ENCODE results near the gene GALE.

DNA sequence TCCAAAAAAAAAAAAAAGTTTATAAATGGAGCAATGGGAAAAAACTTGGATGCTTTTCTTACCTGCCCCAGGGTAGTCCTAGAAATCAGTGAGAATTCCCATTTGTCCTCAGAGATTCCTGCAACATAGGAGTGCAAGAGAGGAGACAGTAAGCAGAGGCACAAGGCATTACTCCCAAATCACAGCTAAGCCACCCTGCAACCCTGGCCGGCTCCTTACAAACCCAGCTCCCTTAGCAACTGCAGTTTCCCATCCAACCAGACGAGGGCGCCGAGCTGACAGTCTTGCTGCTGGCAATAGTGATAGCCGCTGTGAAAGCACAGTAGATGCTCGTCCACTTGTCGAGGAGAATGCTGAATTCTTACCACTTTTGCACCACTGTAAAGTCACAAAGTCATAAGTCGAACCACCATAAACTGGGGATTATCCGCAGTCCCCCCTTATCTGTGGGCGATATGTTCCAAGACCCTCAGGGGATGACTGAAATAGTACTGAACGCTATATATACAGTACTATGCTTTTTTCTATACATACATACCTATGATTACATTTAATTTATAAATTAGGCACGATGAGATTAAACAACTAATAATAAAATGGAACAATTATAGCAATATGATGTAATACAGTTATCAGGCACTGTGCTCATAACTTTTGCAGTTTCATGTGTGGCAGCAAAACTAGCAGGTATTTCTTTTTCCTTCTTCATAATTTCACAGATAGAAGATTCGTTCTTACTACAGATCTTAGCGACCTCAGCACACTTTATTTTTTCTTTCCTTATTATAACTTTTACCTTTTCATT is 28.3 kb downstream of the GALE start:
- TF ChIP-seq, protein P1, sequence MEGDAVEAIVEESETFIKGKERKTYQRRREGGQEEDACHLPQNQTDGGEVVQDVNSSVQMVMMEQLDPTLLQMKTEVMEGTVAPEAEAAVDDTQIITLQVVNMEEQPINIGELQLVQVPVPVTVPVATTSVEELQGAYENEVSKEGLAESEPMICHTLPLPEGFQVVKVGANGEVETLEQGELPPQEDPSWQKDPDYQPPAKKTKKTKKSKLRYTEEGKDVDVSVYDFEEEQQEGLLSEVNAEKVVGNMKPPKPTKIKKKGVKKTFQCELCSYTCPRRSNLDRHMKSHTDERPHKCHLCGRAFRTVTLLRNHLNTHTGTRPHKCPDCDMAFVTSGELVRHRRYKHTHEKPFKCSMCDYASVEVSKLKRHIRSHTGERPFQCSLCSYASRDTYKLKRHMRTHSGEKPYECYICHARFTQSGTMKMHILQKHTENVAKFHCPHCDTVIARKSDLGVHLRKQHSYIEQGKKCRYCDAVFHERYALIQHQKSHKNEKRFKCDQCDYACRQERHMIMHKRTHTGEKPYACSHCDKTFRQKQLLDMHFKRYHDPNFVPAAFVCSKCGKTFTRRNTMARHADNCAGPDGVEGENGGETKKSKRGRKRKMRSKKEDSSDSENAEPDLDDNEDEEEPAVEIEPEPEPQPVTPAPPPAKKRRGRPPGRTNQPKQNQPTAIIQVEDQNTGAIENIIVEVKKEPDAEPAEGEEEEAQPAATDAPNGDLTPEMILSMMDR (IDR thresholded peaks at IDR 0.05), result peak; percentile 86 to 94 (median 94)
- no peak for TF ChIP-seq POLR2AphosphoS5 (IDR thresholded peaks at IDR 0.05)
- TF ChIP-seq POLR2A (IDR thresholded peaks at IDR 0.05), result no peak
